PFSK-1 (cell line): ENCODE measurements around the gene ANAPC16.

ENCODE experiments used
- POLR2AphosphoS5 ChIP-seq: IDR thresholded peaks from 2 replicates; pipeline ENCODE4 v1.6.1; 2012; ENCODE audit warnings: low read depth, mild to moderate bottlenecking, control low read depth, low read length, moderate library complexity
- REST ChIP-seq, 2 experiments: IDR thresholded peaks; 2 replicates each; pipeline versions ENCODE4 v1.6.1 to v1.8.0; 2011 to 2012; ENCODE audit warnings: low read depth in 2 of 2, low read length in 2 of 2, control low read depth in 1 of 2, inconsistent platforms in 1 of 2, mild to moderate bottlenecking in 1 of 2, moderate library complexity in 1 of 2; ENCODE audit not compliant: insufficient read depth in 1 of 2

- no peak for TF ChIP-seq POLR2AphosphoS5
- no peak for TF ChIP-seq REST (IDR thresholded peaks at IDR 0.05; ENCODE audit: insufficient read depth in 1 of 2, low read depth in 2 of 2, low read length in 2 of 2)
Measured at GRCh38 chr10:72173619-72174296, 42.1 kb upstream of the ANAPC16 start.
